Esophagus squamous epithelium (tissue), 5 donors: ENCODE results near the gene ACTR5. TPM values are rescaled to one million over a fixed set of nuclear protein-coding genes. Genes with fewer than 3 reads are reported as not detected.
"Not testable (repeated sequence)": the region's sequence is repeated elsewhere in the genome, so short reads cannot be mapped to it uniquely, and the experiment has no call there.

ENCODE experiments used
- DNase-seq: peaks from one replicate; lab custom pipeline; 2025; lab: John Stamatoyannopoulos, UW
- H3K27ac ChIP-seq, 4 donors: fragments of 200-600 bp; sonication (generic); one replicate each; pipeline ENCODE4 v1.5.1; 2016 to 2019; ENCODE audit warnings: mild to moderate bottlenecking in 1 of 4
- H3K27me3 ChIP-seq, 4 donors: fragments of 200-600 bp; sonication (generic); 1 replicate in 3 of 4; 2 replicates in 1 of 4; pipeline versions ENCODE4 v1.5.1 to v1.6.0; 2017 to 2021; ENCODE audit warnings: antibody characterized with exemption in 1 of 4
- H3K36me3 ChIP-seq, 3 donors: fragments of 200-600 bp; sonication (generic); one replicate each; pipeline ENCODE4 v1.5.1; 2016 to 2019
- H3K4me1 ChIP-seq, 3 donors: fragments of 200-600 bp; sonication (generic); one replicate each; pipeline ENCODE4 v1.5.1; 2017 to 2019
- H3K4me3 ChIP-seq, 4 donors: fragments of 200-600 bp; sonication (generic); 1 replicate in 3 of 4; 2 replicates in 1 of 4; pipeline ENCODE4 v1.5.1; 2016 to 2019; ENCODE audit warnings: mild to moderate bottlenecking in 2 of 4, moderate library complexity in 1 of 4
- H3K9me3 ChIP-seq, 3 donors: fragments of 200-600 bp; sonication (generic); one replicate each; pipeline ENCODE4 v1.5.1; 2016 to 2019
- POLR2A ChIP-seq, 4 donors: fragments of 450-650 bp; IDR thresholded peaks; one replicate each; pipeline ENCODE4 v1.6.1; 2017; ENCODE audit warnings: antibody characterized with exemption in 4 of 4, mild to moderate bottlenecking in 4 of 4, moderate library complexity in 3 of 4
- WGBS, 2 donors: methylation state at CpG; one replicate each; pipeline ENCODE4 v1.1.5; 2018; 5-methylcytosine and 5-hydroxymethylcytosine counted together
- intact Hi-C: fragments of 100-400 bp; cut with DNase I; formaldehyde crosslinking; loops from one replicate; pipeline ENCODE4 v1.15.0; 2022
- total RNA-seq, 4 donors: library from RNA; depleted of rRNA; stranded (reverse); fragments of >200 nt; gene quantifications; one replicate each; pipeline ENCODE4 v1.1.0, GENCODE V29; 2016
- TF ChIP-seq, protein P1 (sequence below), 6 experiments: fragments of 450-650 bp in 4 of 6; fragments of 200-600 bp in 2 of 6; sonication (generic) in 2 of 6; IDR thresholded peaks; one replicate each; pipeline ENCODE4 v1.5.1; 2016 to 2019; ENCODE audit warnings: antibody characterized with exemption in 6 of 6, mild to moderate bottlenecking in 4 of 6, moderate library complexity in 4 of 6
- donor health status: DM: yes; HTN: yes; CAD: no.

Gene ACTR5
- total RNA-seq, 4 donors from 2014 or later: 7.0 to 12.2 (median 8.9) TPM

DNA sequence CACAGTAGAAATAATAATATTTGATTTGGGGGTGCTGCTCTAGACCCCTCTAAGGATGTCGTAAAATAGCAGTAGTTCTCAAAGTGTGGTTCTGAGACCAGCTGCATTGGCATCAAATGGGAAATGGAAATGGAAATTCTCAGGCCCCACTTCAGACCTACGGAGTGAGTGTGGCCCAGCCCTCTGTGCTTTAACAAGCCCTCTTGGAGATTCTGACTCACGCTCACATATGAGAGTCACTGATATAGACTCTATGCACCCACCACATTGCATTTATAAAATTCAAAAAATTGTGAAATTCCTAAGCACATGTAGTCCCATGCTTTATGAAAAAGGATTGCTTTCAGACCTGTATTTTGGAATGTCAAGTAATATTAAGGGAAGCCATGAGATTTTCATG lies 43.0 kb downstream of the ACTR5 start:
- no peak for DNase-seq
- intact Hi-C loops: no loop called here
- TF ChIP-seq, protein P1, sequence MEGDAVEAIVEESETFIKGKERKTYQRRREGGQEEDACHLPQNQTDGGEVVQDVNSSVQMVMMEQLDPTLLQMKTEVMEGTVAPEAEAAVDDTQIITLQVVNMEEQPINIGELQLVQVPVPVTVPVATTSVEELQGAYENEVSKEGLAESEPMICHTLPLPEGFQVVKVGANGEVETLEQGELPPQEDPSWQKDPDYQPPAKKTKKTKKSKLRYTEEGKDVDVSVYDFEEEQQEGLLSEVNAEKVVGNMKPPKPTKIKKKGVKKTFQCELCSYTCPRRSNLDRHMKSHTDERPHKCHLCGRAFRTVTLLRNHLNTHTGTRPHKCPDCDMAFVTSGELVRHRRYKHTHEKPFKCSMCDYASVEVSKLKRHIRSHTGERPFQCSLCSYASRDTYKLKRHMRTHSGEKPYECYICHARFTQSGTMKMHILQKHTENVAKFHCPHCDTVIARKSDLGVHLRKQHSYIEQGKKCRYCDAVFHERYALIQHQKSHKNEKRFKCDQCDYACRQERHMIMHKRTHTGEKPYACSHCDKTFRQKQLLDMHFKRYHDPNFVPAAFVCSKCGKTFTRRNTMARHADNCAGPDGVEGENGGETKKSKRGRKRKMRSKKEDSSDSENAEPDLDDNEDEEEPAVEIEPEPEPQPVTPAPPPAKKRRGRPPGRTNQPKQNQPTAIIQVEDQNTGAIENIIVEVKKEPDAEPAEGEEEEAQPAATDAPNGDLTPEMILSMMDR (IDR thresholded peaks at IDR 0.05): no peak
- TF ChIP-seq POLR2A (IDR thresholded peaks at IDR 0.05): no peak
- H3K27me3 ChIP-seq: peaks cover 0 to 6% (median 0%) of the 10 kb centered on the region in 4 donors
- H3K36me3 ChIP-seq: no peaks in the 10 kb centered on the region
- WGBS, 2 donors: 47 to 70% methylated on average over 3 of the region's 3 CpGs
- H3K4me1 ChIP-seq: peaks cover 0 to 10% (median 5%) of the 10 kb centered on the region in 3 donors
- H3K4me3 ChIP-seq: no peak overlapping the region
- peaks cover 0 to 6% (median 0%) of the 10 kb centered on the region in 3 donors for H3K9me3 ChIP-seq
- no peak overlapping the region for H3K27ac ChIP-seq

DNA sequence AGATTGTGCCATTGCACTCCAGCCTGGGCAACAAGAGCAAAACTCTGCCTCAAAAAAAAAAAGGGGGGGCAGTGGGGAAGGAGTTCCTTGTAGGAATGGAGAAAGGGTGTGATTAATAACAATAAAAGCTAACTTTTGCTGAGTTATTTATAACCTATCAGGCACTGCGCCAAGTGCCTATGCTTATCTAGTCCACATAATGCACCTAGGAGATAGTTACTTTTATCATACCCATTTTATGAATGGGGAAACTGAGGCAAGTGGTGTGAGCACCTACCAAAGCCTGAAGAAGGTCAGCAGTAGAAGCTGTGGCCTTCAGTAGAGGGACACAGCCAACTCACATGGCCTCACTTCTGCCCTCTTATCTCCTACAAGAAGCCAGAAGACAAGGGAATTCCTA lies 43.7 kb downstream of the ACTR5 start:
- Histone ChIP-seq H3K36me3 (no peaks in the 10 kb centered on the region), H3K27me3 (peaks cover 0 to 6% (median 0%) of the 10 kb centered on the region in 4 donors), H3K27ac (no peak overlapping the region), H3K4me3 (no peak overlapping the region), H3K4me1 (peaks cover 0 to 10% (median 5%) of the 10 kb centered on the region in 3 donors), H3K9me3 (peaks cover 0 to 6% (median 0%) of the 10 kb centered on the region in 3 donors)
- 71 to 86% methylated on average over 1 of the region's 1 CpG for WGBS, 2 donors
- intact Hi-C loops: no loop called here
- no peak for DNase-seq
- no peak for TF ChIP-seq POLR2A (IDR thresholded peaks at IDR 0.05)
- TF ChIP-seq, protein P1 (IDR thresholded peaks at IDR 0.05): no peak

DNA sequence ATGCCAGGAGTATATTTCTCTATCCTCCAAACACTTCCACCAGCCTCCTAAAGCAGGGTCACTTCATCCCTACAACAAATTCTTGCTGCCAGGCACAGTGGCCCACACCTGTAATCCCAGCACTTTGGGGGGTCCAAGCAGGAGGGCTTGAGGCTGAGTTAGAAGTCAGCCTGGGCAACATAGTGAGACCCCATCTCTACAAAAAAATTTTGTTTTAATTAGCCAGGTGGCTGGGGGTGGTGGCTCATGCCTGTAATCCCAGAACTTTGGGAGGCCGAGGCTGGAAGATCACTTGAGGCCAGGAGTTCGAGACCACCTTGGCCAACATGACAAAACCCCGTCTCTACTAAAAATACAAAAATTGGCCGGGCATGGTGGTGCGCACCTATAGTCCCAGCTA lies 45.8 kb downstream of the ACTR5 start:
- H3K27me3 ChIP-seq, H3K27ac ChIP-seq, DNase-seq, intact Hi-C loops, H3K4me3 ChIP-seq, H3K36me3 ChIP-seq, H3K9me3 ChIP-seq: not testable (repeated sequence)
- peaks cover 0 to 10% (median 5%) of the 10 kb centered on the region in 3 donors for H3K4me1 ChIP-seq
- 91 to 94% methylated on average over 4 to 5 of the region's 5 CpGs for WGBS, 2 donors

DNA sequence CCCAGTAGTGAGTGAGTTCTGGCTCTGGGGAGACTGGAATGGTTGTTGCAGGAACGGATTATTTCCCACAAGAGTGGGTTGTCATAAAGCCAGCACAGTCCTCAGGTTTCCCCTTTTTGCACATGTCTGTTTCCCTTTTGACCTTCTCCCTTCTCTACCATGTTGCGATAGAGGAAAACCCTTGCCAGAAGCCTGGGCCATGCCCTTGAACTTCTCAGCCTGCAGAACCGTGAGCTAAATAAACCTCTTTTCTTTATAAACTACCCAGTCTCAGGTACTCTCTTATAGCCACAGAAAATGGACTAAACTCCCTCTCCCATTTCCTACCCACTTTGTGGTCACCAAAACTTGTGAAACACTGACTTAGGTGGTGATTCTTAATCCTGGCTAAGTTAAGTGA lies 50.0 kb downstream of the ACTR5 start:
- Histone ChIP-seq H3K36me3 (no peaks in the 10 kb centered on the region), H3K27me3 (no peaks in the 10 kb centered on the region), H3K4me3 (no peak overlapping the region), H3K4me1 (no peaks in the 10 kb centered on the region), H3K9me3 (no peaks in the 10 kb centered on the region), H3K27ac (no peak overlapping the region)
- TF ChIP-seq, protein P1 (IDR thresholded peaks at IDR 0.05): no peak
- TF ChIP-seq POLR2A (IDR thresholded peaks at IDR 0.05): no peak
- 75 to 97% methylated on average over 3 of the region's 3 CpGs for WGBS, 2 donors
- no peak for DNase-seq
- intact Hi-C loops: no loop called here

DNA sequence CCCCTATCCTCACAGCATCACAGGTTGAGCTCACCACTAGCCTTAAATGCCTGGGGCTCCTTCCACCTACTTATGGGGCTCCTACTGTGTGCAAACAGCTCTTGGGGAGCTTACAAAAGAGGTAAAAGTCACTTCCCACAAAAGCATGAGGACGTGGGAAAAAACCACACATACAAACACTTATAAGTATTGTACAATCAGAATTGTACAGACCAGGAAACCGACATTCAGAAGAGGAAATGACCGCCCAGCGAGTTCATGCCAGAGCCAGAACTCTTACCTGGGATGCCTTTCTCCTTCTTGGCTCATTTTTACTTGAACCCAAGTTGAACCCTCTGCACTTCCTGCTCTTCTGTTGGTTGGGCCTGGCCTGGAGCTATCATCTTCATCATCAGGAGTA lies 50.9 kb downstream of the ACTR5 start:
- H3K36me3 ChIP-seq: no peaks in the 10 kb centered on the region
- peaks cover 0 to under 1% (median 0%) of the 10 kb centered on the region in 3 donors for H3K4me1 ChIP-seq
- H3K27ac ChIP-seq: peak overlapping the region in 1 of 4 donors; percentile 33
- WGBS, 2 donors: 37 to 70% methylated on average over 4 of the region's 4 CpGs
- no peaks in the 10 kb centered on the region for H3K9me3 ChIP-seq
- H3K4me3 ChIP-seq: no peak overlapping the region
- H3K27me3 ChIP-seq: no peaks in the 10 kb centered on the region
- intact Hi-C loops: no loop called here
- TF ChIP-seq, protein P1 (IDR thresholded peaks at IDR 0.05): no peak
- TF ChIP-seq POLR2A (IDR thresholded peaks at IDR 0.05): no peak
- DNase-seq: no peak

DNA sequence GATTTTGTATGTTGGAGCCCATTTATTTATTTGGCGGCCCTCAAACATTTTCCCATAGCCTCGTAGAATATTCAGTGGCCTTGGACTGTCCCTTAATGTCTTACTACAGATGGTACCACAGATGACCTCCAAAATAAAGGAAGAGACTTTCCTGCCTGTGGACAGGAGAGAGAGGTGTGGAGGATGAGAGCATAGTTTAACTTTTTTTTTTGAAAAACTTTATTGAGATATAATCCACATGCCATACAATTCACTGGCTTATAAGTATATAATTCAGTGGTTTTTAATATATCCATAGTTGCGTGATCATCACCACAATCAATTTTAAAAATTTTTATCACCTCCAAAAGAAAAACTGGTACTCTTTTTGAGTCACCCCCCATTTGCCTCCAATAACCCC lies 52.6 kb downstream of the ACTR5 start:
- Histone ChIP-seq H3K4me3 (no peak overlapping the region), H3K27ac (no peak overlapping the region), H3K27me3 (peaks cover 0 to 15% (median 2%) of the 10 kb centered on the region in 4 donors), H3K4me1 (peaks cover 0 to 17% (median 7%) of the 10 kb centered on the region in 3 donors), H3K36me3 (no peaks in the 10 kb centered on the region), H3K9me3 (no peaks in the 10 kb centered on the region)
- TF ChIP-seq, protein P1 (IDR thresholded peaks at IDR 0.05): no peak
- TF ChIP-seq POLR2A (IDR thresholded peaks at IDR 0.05): no peak
- intact Hi-C loops: no loop called here
- no peak for DNase-seq
- 82 to 92% methylated on average over 3 of the region's 3 CpGs for WGBS, 2 donors
